ENCODE data around the gene BTBD8.

Gene BTBD8

GRCh38 chr1:92168657-92169056 lies 88.5 kb downstream of the BTBD8 start:
- TF ChIP-seq, protein P1, sequence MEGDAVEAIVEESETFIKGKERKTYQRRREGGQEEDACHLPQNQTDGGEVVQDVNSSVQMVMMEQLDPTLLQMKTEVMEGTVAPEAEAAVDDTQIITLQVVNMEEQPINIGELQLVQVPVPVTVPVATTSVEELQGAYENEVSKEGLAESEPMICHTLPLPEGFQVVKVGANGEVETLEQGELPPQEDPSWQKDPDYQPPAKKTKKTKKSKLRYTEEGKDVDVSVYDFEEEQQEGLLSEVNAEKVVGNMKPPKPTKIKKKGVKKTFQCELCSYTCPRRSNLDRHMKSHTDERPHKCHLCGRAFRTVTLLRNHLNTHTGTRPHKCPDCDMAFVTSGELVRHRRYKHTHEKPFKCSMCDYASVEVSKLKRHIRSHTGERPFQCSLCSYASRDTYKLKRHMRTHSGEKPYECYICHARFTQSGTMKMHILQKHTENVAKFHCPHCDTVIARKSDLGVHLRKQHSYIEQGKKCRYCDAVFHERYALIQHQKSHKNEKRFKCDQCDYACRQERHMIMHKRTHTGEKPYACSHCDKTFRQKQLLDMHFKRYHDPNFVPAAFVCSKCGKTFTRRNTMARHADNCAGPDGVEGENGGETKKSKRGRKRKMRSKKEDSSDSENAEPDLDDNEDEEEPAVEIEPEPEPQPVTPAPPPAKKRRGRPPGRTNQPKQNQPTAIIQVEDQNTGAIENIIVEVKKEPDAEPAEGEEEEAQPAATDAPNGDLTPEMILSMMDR (IDR thresholded peaks at IDR 0.05; ENCODE audit: low read depth, low read length, missing control alignments) = no peak
- in situ Hi-C loops (cut with HindIII; ENCODE audit: low sequenced_read_pairs) = no loop called here
- no peak for DNase-seq (ENCODE audit: low read depth)
- H3K4me3 ChIP-seq (ENCODE audit: low read depth, low read length) = no peak overlapping the region

DNA sequence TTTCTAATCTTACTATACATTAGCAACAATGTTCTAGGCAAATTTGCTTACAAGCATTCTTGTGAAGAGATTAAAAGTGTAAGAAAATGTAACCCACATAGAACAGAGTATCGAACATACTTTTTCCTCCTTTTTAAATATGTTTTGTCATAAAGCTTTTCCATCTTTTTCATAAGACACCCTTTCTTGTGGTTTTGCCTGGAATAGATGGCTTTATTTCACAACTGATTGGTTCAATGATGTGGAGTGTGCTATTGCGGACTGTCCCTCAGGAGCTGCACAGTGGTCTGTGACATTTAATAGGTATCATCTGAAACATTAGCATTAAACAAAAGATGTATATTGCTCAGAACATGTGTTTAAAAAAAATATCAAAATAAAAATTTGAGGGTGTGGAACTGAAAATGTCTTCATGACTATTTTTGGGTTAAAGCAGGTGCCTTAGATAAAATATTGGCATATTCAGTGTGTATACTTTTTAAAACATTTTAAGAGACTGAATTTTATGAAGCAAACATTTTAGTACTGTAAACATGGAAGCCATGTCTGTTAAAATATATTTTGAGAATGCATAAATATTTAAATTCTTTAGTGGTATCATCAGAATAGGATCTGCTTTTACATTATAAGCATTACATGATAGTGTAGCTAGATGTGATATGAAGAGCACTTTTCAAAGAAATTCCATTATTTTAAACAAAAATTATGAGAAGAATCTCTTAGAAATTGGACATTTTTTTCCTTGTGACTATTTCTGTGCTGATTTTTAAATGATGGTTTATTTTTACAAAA lies 89.3 kb downstream of the BTBD8 start:
- no peak for DNase-seq (ENCODE audit: low read depth)
- no peak overlapping the region for H3K4me3 ChIP-seq (ENCODE audit: low read depth, low read length)
- in situ Hi-C loops (cut with HindIII; ENCODE audit: low sequenced_read_pairs) = no loop called here
- TF ChIP-seq, protein P1 (IDR thresholded peaks at IDR 0.05; ENCODE audit: low read depth, low read length, missing control alignments) = no peak

GRCh38 chr1:92184632-92185031 lies 104.5 kb downstream of the BTBD8 start:
- in situ Hi-C loops (cut with HindIII; ENCODE audit: low sequenced_read_pairs) = no loop called here
- TF ChIP-seq, protein P1 (IDR thresholded peaks at IDR 0.05; ENCODE audit: low read depth, low read length, missing control alignments) = no peak
- peak; percentile 59 for DNase-seq (ENCODE audit: low read depth)
- H3K4me3 ChIP-seq (ENCODE audit: low read depth, low read length) = no peak overlapping the region

- TF ChIP-seq, protein P1 (IDR thresholded peaks at IDR 0.05; ENCODE audit: low read depth, low read length, missing control alignments) = no peak
- no peak for DNase-seq (ENCODE audit: low read depth)
- in situ Hi-C loops (cut with HindIII; ENCODE audit: low sequenced_read_pairs) = no loop called here
- no peak overlapping the region for H3K4me3 ChIP-seq (ENCODE audit: low read depth, low read length)
These were observed 105.9 kb downstream of the BTBD8 start for GRCh38 chr1:92186081-92186480.

GRCh38 chr1:92188436-92189255 lies 108.5 kb downstream of the BTBD8 start:
- in situ Hi-C loops (cut with HindIII; ENCODE audit: low sequenced_read_pairs) = no loop called here
- TF ChIP-seq, protein P1 (IDR thresholded peaks at IDR 0.05; ENCODE audit: low read depth, low read length, missing control alignments) = no peak
- DNase-seq (ENCODE audit: low read depth) = no peak
- no peak overlapping the region for H3K4me3 ChIP-seq (ENCODE audit: low read depth, low read length)

- no peak for DNase-seq (ENCODE audit: low read depth)
- no peak overlapping the region for H3K4me3 ChIP-seq (ENCODE audit: low read depth, low read length)
- in situ Hi-C loops (cut with HindIII; ENCODE audit: low sequenced_read_pairs) = no loop called here
- TF ChIP-seq, protein P1 (IDR thresholded peaks at IDR 0.05; ENCODE audit: low read depth, low read length, missing control alignments) = no peak
These were observed 111.6 kb downstream of the BTBD8 start for GRCh38 chr1:92191726-92192125.

All from astrocyte of the cerebellum (primary cell).